Keratinocyte (primary cell): ENCODE results near the gene ART4. TPM values are rescaled to one million over a fixed set of nuclear protein-coding genes. Genes with fewer than 3 reads are reported as not detected.

Experiments
- DNase-seq: peaks from one replicate; pipeline ENCODE4 v3.0.0-alpha.2; 2011; ENCODE audit warnings: low read depth, missing footprints, low spot score
- FAIRE-seq: peaks from 2 replicates; lab custom pipeline; 2011; peaks lifted over from hg19 to GRCh38; lab: Jason Lieb, UNC
- H2AFZ ChIP-seq: 2 replicates; pipeline ENCODE4 v1.6.0; 2012; ENCODE audit warnings: low read length, control low read depth, inconsistent platforms; ENCODE audit not compliant: control insufficient read depth
- H3K27ac ChIP-seq: 2 replicates; pipeline ENCODE4 v1.5.1; 2011; ENCODE audit warnings: low read length; ENCODE audit not compliant: control insufficient read depth, insufficient read depth
- H3K27me3 ChIP-seq: 3 replicates; pipeline ENCODE4 v1.6.0; 2011; ENCODE audit warnings: low read length; ENCODE audit not compliant: control insufficient read depth, insufficient read depth; ENCODE audit errors: extremely low read depth
- H3K36me3 ChIP-seq, 2 experiments: 2 replicates in 1 of 2; 3 replicates in 1 of 2; pipeline ENCODE4 v1.5.1; 2011; ENCODE audit warnings: low read length in 2 of 2, mild to moderate bottlenecking in 1 of 2; ENCODE audit not compliant: control insufficient read depth in 2 of 2, insufficient read depth in 2 of 2; ENCODE audit errors: extremely low read depth in 1 of 2
- H3K4me1 ChIP-seq: 3 replicates; pipeline ENCODE4 v1.5.1; 2011; ENCODE audit warnings: low read length; ENCODE audit not compliant: control insufficient read depth, insufficient read depth; ENCODE audit errors: extremely low read depth
- H3K4me2 ChIP-seq: 3 replicates; pipeline ENCODE4 v1.6.0; 2011; ENCODE audit warnings: low read depth, low read length; ENCODE audit not compliant: control insufficient read depth, insufficient read depth; ENCODE audit errors: extremely low read depth
- H3K4me3 ChIP-seq, 3 experiments: fragments of 200-600 bp in 1 of 3; sonication (generic) in 1 of 3; 2 replicates in 2 of 3; 3 replicates in 1 of 3; pipeline ENCODE4 v1.5.1; 2011 to 2016; ENCODE audit warnings: low read length in 3 of 3, mild to moderate bottlenecking in 3 of 3, control low read depth in 2 of 3, inconsistent platforms in 1 of 3, low read depth in 1 of 3, mixed read lengths in 1 of 3, mixed run types in 1 of 3, moderate library complexity in 1 of 3; ENCODE audit not compliant: control insufficient read depth in 2 of 3, insufficient read depth in 2 of 3; ENCODE audit errors: extremely low read depth in 1 of 3
- H3K79me2 ChIP-seq: 2 replicates; pipeline ENCODE4 v1.6.0; 2012; ENCODE audit warnings: low read length; ENCODE audit not compliant: control insufficient read depth, insufficient read depth
- H3K9ac ChIP-seq: 3 replicates; pipeline ENCODE4 v1.6.0; 2011; ENCODE audit warnings: low read length; ENCODE audit not compliant: control insufficient read depth, insufficient read depth; ENCODE audit errors: extremely low read depth
- H3K9me1 ChIP-seq: 3 replicates; pipeline ENCODE4 v1.6.0; 2011; ENCODE audit warnings: low read length; ENCODE audit not compliant: control insufficient read depth, insufficient read depth; ENCODE audit errors: extremely low read depth
- H3K9me3 ChIP-seq: 2 replicates; pipeline ENCODE4 v1.5.1; 2012; ENCODE audit warnings: low read depth, low read length; ENCODE audit not compliant: control insufficient read depth
- H4K20me1 ChIP-seq: 3 replicates; pipeline ENCODE4 v1.6.0; 2011; ENCODE audit warnings: low read length; ENCODE audit not compliant: control insufficient read depth, insufficient read depth; ENCODE audit errors: extremely low read depth
- CTCF ChIP-seq, 3 experiments: IDR thresholded peaks in 1 of 3; conservative IDR thresholded peaks in 1 of 3; optimal IDR thresholded peaks in 1 of 3; 2 replicates in 2 of 3; 3 replicates in 1 of 3; pipeline versions ENCODE3 to v1.5.1; 2011; ENCODE audit warnings: low read length in 3 of 3, mild to moderate bottlenecking in 3 of 3, moderate library complexity in 2 of 3, control low read depth in 1 of 3, inconsistent platforms in 1 of 3; ENCODE audit not compliant: insufficient read depth in 2 of 3; ENCODE audit errors: extremely low read depth in 1 of 3
- EZH2 ChIP-seq: IDR thresholded peaks from one replicate; pipeline ENCODE4 v1.6.1; 2012; ENCODE audit warnings: inconsistent platforms, mild to moderate bottlenecking, low read length, moderate library complexity
- dilution Hi-C: fragments of 300-500 bp; cut with MboI; formaldehyde crosslinking; loops from one replicate; pipeline ENCODE4 v1.7.0; 2020; ENCODE audit warnings: low sequenced_read_pairs; ENCODE audit not compliant: extremely low pct_ligation_motif_present
- polyA plus RNA-seq, 5 experiments: library from polyadenylated mRNA; depleted of rRNA in 3 of 5; stranded (reverse) in 3 of 5; stranded (forward) in 1 of 5; unstranded in 1 of 5; fragments of >200 nt; gene quantifications; 1 replicate in 1 of 5; 2 replicates in 3 of 5; 3 replicates in 1 of 5; pipeline versions ENCODE4 v1.2.1 to v1.2.3, GENCODE V29; 2011 to 2012; ENCODE audit warnings: missing spikeins in 2 of 5, low read depth in 1 of 5, low replicate concordance in 1 of 5

ART4 gene
- polyA plus RNA-seq, 1 donor (not counting 4 experiments of a cell fraction or from before 2014, with no cell fraction given): not detected

- TF ChIP-seq EZH2: no peak
- no peak for TF ChIP-seq CTCF (optimal IDR thresholded peaks at IDR 0.05 in 1 of 3, IDR thresholded peaks at IDR 0.05 in 1 of 3, conservative IDR thresholded peaks at IDR 0.05 in 1 of 3; ENCODE audit: extremely low read depth in 1 of 3, insufficient read depth in 2 of 3, low read length in 3 of 3)
- H3K9me1 ChIP-seq: no peaks in the 10 kb centered on the region
- no peaks in the 10 kb centered on the region for H3K27me3 ChIP-seq
- no peak overlapping the region for H3K27ac ChIP-seq
- H4K20me1 ChIP-seq: no peaks in the 10 kb centered on the region
- H3K4me1 ChIP-seq: no peaks in the 10 kb centered on the region
- dilution Hi-C loops: no loop called here
- FAIRE-seq (no peak), DNase-seq (no peak)
- H3K4me3 ChIP-seq: no peak overlapping the region
- H3K4me2 ChIP-seq: no peak overlapping the region
- no peak overlapping the region for H2AFZ ChIP-seq
- H3K9ac ChIP-seq: no peak overlapping the region
- H3K36me3 ChIP-seq: peaks cover 4 to 7% of the 10 kb centered on the region in 2 experiments
- H3K79me2 ChIP-seq: no peaks in the 10 kb centered on the region
- H3K9me3 ChIP-seq: no peaks in the 10 kb centered on the region
Observed at GRCh38 chr12:14784471-14784870, 58.9 kb downstream of the ART4 start.

DNA sequence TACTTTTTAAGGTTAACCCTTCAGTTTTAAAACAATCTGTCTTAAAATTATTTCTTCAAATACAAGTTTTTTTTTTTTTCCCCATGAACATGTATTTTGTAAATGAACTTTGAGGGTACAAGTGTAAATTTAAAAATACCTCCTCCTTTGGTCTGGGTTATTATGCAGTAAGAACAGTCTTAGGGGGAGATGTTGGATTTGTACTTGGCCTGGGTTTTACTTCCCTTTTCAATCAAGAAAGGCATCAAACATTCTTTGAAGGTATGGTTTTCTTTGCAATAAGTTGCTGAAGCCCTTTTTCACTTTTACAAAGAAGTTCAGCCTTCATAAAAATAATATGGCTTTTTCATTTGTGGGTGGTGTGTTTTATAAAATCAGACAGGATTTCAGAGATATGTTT is 60.6 kb downstream of the ART4 start:
- Histone ChIP-seq H3K4me1 (no peaks in the 10 kb centered on the region), H3K9ac (no peak overlapping the region), H3K4me3 (no peak overlapping the region), H3K4me2 (no peak overlapping the region), H3K79me2 (no peaks in the 10 kb centered on the region), H2AFZ (no peak overlapping the region), H4K20me1 (no peaks in the 10 kb centered on the region), H3K9me1 (no peaks in the 10 kb centered on the region), H3K9me3 (no peaks in the 10 kb centered on the region), H3K36me3 (peaks cover 4 to 7% of the 10 kb centered on the region in 2 experiments), H3K27ac (no peak overlapping the region), H3K27me3 (no peaks in the 10 kb centered on the region)
- FAIRE-seq (no peak), DNase-seq (no peak)
- no peak for TF ChIP-seq EZH2
- TF ChIP-seq CTCF (optimal IDR thresholded peaks at IDR 0.05 in 1 of 3, IDR thresholded peaks at IDR 0.05 in 1 of 3, conservative IDR thresholded peaks at IDR 0.05 in 1 of 3; ENCODE audit: extremely low read depth in 1 of 3, insufficient read depth in 2 of 3, low read length in 3 of 3): no peak
- dilution Hi-C loops: no loop called here
